B cell (primary cell): ENCODE results near the gene ZNF256. TPM values are rescaled to one million over a fixed set of nuclear protein-coding genes. Genes with fewer than 3 reads are reported as not detected.

Experiments used
- ATAC-seq: fragments of 200-7000 bp; cut with Tn5 transposase; one replicate; pipeline ENCODE4 v1.10.0; 2021; ENCODE audit warnings: low read depth, mild to moderate bottlenecking, moderate number of reproducible peaks, moderate library complexity
- CTCF ChIA-PET: fragments of 350-600 bp; sonication (Branson Sonifier 250); formaldehyde crosslinking; loops from one replicate; lab custom pipeline; 2021; ENCODE audit warnings: antibody characterized with exemption, inconsistent platforms; lab: Charles Lee
- POLR2A ChIA-PET: fragments of 350-600 bp; sonication (Branson Sonifier 250); formaldehyde crosslinking; loops from one replicate; lab custom pipeline; 2021; ENCODE audit warnings: antibody characterized with exemption; lab: Charles Lee
- DNase-seq: peaks from one replicate; pipeline ENCODE4 v3.0.0; 2013
- H2AFZ ChIP-seq: 2 replicates; pipeline ENCODE4 v1.6.1; 2012; ENCODE audit warnings: mild to moderate bottlenecking, low read depth, low read length; ENCODE audit not compliant: insufficient read depth, poor library complexity, severe bottlenecking
- H3K27ac ChIP-seq, 2 donors: 1 replicate in 1 of 2; 2 replicates in 1 of 2; pipeline ENCODE4 v1.5.1; 2012 to 2013; ENCODE audit warnings: low read length in 2 of 2, mild to moderate bottlenecking in 2 of 2, moderate library complexity in 1 of 2
- H3K27me3 ChIP-seq, 4 experiments: fragments of 200-600 bp in 1 of 4; sonication (generic) in 1 of 4; replicated peaks in 1 of 4; 1 replicate in 2 of 4; 2 replicates in 2 of 4; pipeline versions ENCODE4 v1.6.1 to v1.7.0; 2013 to 2016; ENCODE audit warnings: low read length in 3 of 4, mild to moderate bottlenecking in 2 of 4, mixed read lengths in 1 of 4, moderate library complexity in 1 of 4; ENCODE audit not compliant: insufficient read depth in 4 of 4, control insufficient read depth in 3 of 4; ENCODE audit errors: control extremely low read depth in 1 of 4
- H3K36me3 ChIP-seq, 2 experiments: replicated peaks in 1 of 2; 1 replicate in 1 of 2; 2 replicates in 1 of 2; pipeline versions ENCODE4 v1.6.1 to v1.7.1; 2013; ENCODE audit warnings: low read length in 1 of 2; ENCODE audit not compliant: insufficient read depth in 2 of 2, control insufficient read depth in 1 of 2; ENCODE audit errors: control extremely low read depth in 1 of 2, extremely low read depth in 1 of 2
- H3K4me1 ChIP-seq, 2 donors: fragments of 200-600 bp in 1 of 2; sonication (generic) in 1 of 2; 1 replicate in 1 of 2; 2 replicates in 1 of 2; pipeline versions ENCODE4 v1.5.1 to v1.6.1; 2013 to 2017; ENCODE audit warnings: low read length in 2 of 2; ENCODE audit not compliant: control insufficient read depth in 2 of 2, insufficient read depth in 2 of 2
- H3K4me2 ChIP-seq: replicated peaks from 2 replicates; pipeline ENCODE3; 2012; ENCODE audit warnings: mild to moderate bottlenecking, low read depth, low read length; ENCODE audit not compliant: poor library complexity, severe bottlenecking
- H3K4me3 ChIP-seq, 5 experiments: fragments of 200-600 bp in 1 of 5; sonication (generic) in 1 of 5; 1 replicate in 3 of 5; 2 replicates in 2 of 5; pipeline versions ENCODE4 v1.5.1 to v1.7.0; 2011 to 2016; ENCODE audit warnings: low read length in 4 of 5, mild to moderate bottlenecking in 4 of 5, low read depth in 2 of 5, control low read depth in 1 of 5, moderate library complexity in 1 of 5; ENCODE audit not compliant: insufficient read depth in 1 of 5; ENCODE audit errors: control extremely low read depth in 1 of 5, extremely low read depth in 1 of 5
- H3K79me2 ChIP-seq: fragments of 200-600 bp; sonication (generic); one replicate; pipeline ENCODE4 v1.6.0; 2016; ENCODE audit warnings: low read length; ENCODE audit not compliant: control insufficient read depth, insufficient read depth
- H3K9ac ChIP-seq: fragments of 200-600 bp; sonication (generic); 2 replicates; pipeline ENCODE4 v1.6.1; 2017; ENCODE audit warnings: mild to moderate bottlenecking, low read length, moderate library complexity
- H3K9me3 ChIP-seq, 3 donors: one replicate each; pipeline versions ENCODE4 v1.6.1 to v1.7.1; 2013; ENCODE audit warnings: low read length in 2 of 3; ENCODE audit not compliant: control insufficient read depth in 2 of 3, insufficient read depth in 1 of 3; ENCODE audit errors: control extremely low read depth in 1 of 3
- H4K20me1 ChIP-seq: 2 replicates; pipeline ENCODE4 v1.6.0; 2012; ENCODE audit warnings: mild to moderate bottlenecking, low read length; ENCODE audit not compliant: insufficient read depth, control insufficient read depth, poor library complexity, severe bottlenecking
- H3K27ac Mint-ChIP-seq: one replicate; pipeline ENCODE4 v1.8.0; 2021; ENCODE audit warnings: mixed read lengths
- H3K27me3 Mint-ChIP-seq: one replicate; pipeline ENCODE4 v1.8.0; 2021; ENCODE audit warnings: mixed read lengths
- H3K4me1 Mint-ChIP-seq: one replicate; pipeline ENCODE4 v1.8.0; 2021; ENCODE audit warnings: mixed read lengths
- H3K4me3 Mint-ChIP-seq: one replicate; pipeline ENCODE4 v1.8.0; 2021; ENCODE audit warnings: mixed read lengths
- H3K9me3 Mint-ChIP-seq: one replicate; pipeline ENCODE4 v1.8.0; 2022; ENCODE audit warnings: mixed read lengths; ENCODE audit not compliant: insufficient read depth
- EZH2 ChIP-seq: IDR thresholded peaks from 2 replicates; pipeline ENCODE4 v1.6.1; 2012; ENCODE audit warnings: borderline replicate concordance, low read depth, mild to moderate bottlenecking, moderate library complexity, low read length; ENCODE audit not compliant: insufficient read depth, poor library complexity, severe bottlenecking
- WGBS: methylation state at CpG from one replicate; pipeline ENCODE4 v1.1.5; 2013; ENCODE audit warnings: missing lambda C conversion rate; ENCODE audit not compliant: insufficient coverage; 5-methylcytosine and 5-hydroxymethylcytosine counted together
- intact Hi-C: fragments of 100-400 bp; cut with micrococcal nuclease; formaldehyde crosslinking; loops from one replicate; pipeline ENCODE4 v1.10.0; 2022
- polyA plus RNA-seq: library from polyadenylated mRNA; depleted of rRNA; stranded (reverse); fragments of >200 nt; gene quantifications from 2 replicates; pipeline ENCODE4 v1.2.3, GENCODE V29; 2012
- total RNA-seq, 2 donors: library from RNA; stranded (reverse); fragments of 120-200 nt in 1 of 2; gene quantifications; 1 replicate in 1 of 2; 2 replicates in 1 of 2; pipeline versions ENCODE4 v1.2.3 to v1.2.4, GENCODE V29; 2013 to 2022
- TF ChIP-seq, protein P1 (sequence below): fragments of 200-600 bp; IDR thresholded peaks from one replicate; pipeline ENCODE4 v1.8.0; 2022; ENCODE audit warnings: antibody characterized with exemption, mild to moderate bottlenecking

The ZNF256 gene
- total and polyA plus RNA-seq, 2 donors (not counting 1 experiment from before 2014, with no cell fraction given), result 10.0 to 18.3 TPM

DNA sequence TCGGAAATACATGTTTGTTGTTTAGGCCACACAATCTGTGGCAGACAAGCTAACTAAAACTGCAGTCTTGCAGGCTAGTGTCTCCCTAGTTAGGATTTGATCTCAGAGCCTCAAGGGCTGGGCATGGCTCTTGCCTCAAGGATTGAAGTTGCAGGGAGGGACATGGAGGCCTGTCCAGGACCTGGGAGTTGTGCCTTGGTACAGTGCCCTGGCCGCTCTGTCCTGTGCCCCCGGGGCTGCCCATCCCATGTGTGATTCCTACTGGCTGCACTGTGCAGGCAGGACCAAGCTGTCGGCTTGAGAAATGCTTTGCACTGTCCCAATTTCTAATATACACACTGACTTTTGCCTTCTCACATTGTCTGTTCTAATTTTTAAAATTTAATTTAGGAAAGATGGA, 7.5 kb upstream of the ZNF256 start:
- H3K4me1 Mint-ChIP-seq, result no peaks in the 10 kb centered on the region
- H3K79me2 ChIP-seq, result no peaks in the 10 kb centered on the region
- H3K4me3 Mint-ChIP-seq, result no peak overlapping the region
- intact Hi-C loops, result no loop called here
- CTCF ChIA-PET, result no interaction called here
- H4K20me1 ChIP-seq, result no peaks in the 10 kb centered on the region
- DNase-seq, result no peak
- H3K27ac ChIP-seq, result no peak overlapping the region
- no peak for ATAC-seq
- H3K9me3 ChIP-seq, result peaks cover 0 to 67% (median 8%) of the 10 kb centered on the region in 3 donors
- H3K4me1 ChIP-seq, result no peaks in the 10 kb centered on the region
- peaks cover 0 to 5% (median 0%) of the 10 kb centered on the region in 4 experiments for H3K27me3 ChIP-seq
- H3K9ac ChIP-seq, result no peak overlapping the region
- H3K27me3 Mint-ChIP-seq, result peaks cover 9% of the 10 kb centered on the region
- no peak overlapping the region for H3K4me2 ChIP-seq
- 97% methylated on average over 3 of the region's 4 CpGs for WGBS
- H2AFZ ChIP-seq, result no peak overlapping the region
- TF ChIP-seq, protein P1, sequence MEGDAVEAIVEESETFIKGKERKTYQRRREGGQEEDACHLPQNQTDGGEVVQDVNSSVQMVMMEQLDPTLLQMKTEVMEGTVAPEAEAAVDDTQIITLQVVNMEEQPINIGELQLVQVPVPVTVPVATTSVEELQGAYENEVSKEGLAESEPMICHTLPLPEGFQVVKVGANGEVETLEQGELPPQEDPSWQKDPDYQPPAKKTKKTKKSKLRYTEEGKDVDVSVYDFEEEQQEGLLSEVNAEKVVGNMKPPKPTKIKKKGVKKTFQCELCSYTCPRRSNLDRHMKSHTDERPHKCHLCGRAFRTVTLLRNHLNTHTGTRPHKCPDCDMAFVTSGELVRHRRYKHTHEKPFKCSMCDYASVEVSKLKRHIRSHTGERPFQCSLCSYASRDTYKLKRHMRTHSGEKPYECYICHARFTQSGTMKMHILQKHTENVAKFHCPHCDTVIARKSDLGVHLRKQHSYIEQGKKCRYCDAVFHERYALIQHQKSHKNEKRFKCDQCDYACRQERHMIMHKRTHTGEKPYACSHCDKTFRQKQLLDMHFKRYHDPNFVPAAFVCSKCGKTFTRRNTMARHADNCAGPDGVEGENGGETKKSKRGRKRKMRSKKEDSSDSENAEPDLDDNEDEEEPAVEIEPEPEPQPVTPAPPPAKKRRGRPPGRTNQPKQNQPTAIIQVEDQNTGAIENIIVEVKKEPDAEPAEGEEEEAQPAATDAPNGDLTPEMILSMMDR, result no peak
- TF ChIP-seq EZH2, result no peak
- peaks cover 11% of the 10 kb centered on the region for H3K9me3 Mint-ChIP-seq
- no peak overlapping the region for H3K27ac Mint-ChIP-seq
- no peak overlapping the region for H3K4me3 ChIP-seq
- H3K36me3 ChIP-seq, result no peaks in the 10 kb centered on the region
- POLR2A ChIA-PET, result no interaction called here

DNA sequence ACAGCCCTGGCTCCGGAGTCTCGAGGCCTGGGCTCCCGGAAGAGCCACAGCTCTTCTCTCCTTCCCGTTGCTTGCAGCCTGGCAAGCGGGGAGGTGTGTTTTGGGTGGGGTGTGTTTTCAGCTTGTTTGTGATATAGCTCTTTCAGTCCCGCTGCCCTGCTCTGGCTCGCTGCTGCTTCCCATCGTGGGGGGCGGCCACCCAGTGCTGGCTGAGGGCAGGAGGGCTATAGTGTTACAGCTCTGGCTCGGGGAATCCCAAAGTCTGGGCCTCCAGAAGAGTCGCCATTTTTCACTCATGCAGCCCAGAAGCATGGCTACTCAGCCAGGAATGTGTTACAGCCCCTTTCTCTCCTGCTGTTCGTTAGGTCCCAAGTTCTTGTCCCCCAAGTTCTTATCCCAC, 2.2 kb upstream of the ZNF256 start:
- no peak for ATAC-seq
- no peak overlapping the region for H3K27ac ChIP-seq
- H3K4me2 ChIP-seq, result no peak overlapping the region
- POLR2A ChIA-PET, result no interaction called here
- CTCF ChIA-PET, result no interaction called here
- intact Hi-C loops, result loop anchor here (5.0 kb wide), 2 partner anchors 42 to 462 kb away; partner anchors contain the start of gene ZNF419
- Mint-ChIP-seq H3K27me3 (peaks cover 9% of the 10 kb centered on the region), H3K9me3 (peaks cover 20% of the 10 kb centered on the region), H3K4me3 (no peak overlapping the region), H3K27ac (no peak overlapping the region), H3K4me1 (peaks cover 24% of the 10 kb centered on the region)
- TF ChIP-seq, protein P1, result no peak
- TF ChIP-seq EZH2, result no peak
- H3K9me3 ChIP-seq, result peaks cover 0 to 65% (median 7%) of the 10 kb centered on the region in 3 donors
- H3K36me3 ChIP-seq, result no peaks in the 10 kb centered on the region
- H3K4me1 ChIP-seq, result peaks cover 16 to 27% of the 10 kb centered on the region in 2 donors
- H2AFZ ChIP-seq, result no peak overlapping the region
- H4K20me1 ChIP-seq, result peaks cover 6% of the 10 kb centered on the region
- DNase-seq, result no peak
- WGBS, result 94% methylated on average over 9 of the region's 12 CpGs
- H3K79me2 ChIP-seq, result peaks cover 35% of the 10 kb centered on the region
- H3K4me3 ChIP-seq, result no peak overlapping the region
- H3K27me3 ChIP-seq, result peaks cover 0 to 6% (median 0%) of the 10 kb centered on the region in 4 experiments
- H3K9ac ChIP-seq, result no peak overlapping the region
